GM21717 (cell line): Measurements from ENCODE around the gene CETP.

Source experiments
- ATAC-seq: cut with Tn5 transposase; IDR thresholded peaks from one replicate; pipeline ENCODE4 v1.9.1; 2021; ENCODE audit warnings: mild to moderate bottlenecking, moderate library complexity; ENCODE audit not compliant: unreplicated experiment

Gene CETP, protein sequence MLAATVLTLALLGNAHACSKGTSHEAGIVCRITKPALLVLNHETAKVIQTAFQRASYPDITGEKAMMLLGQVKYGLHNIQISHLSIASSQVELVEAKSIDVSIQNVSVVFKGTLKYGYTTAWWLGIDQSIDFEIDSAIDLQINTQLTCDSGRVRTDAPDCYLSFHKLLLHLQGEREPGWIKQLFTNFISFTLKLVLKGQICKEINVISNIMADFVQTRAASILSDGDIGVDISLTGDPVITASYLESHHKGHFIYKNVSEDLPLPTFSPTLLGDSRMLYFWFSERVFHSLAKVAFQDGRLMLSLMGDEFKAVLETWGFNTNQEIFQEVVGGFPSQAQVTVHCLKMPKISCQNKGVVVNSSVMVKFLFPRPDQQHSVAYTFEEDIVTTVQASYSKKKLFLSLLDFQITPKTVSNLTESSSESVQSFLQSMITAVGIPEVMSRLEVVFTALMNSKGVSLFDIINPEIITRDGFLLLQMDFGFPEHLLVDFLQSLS

DNA sequence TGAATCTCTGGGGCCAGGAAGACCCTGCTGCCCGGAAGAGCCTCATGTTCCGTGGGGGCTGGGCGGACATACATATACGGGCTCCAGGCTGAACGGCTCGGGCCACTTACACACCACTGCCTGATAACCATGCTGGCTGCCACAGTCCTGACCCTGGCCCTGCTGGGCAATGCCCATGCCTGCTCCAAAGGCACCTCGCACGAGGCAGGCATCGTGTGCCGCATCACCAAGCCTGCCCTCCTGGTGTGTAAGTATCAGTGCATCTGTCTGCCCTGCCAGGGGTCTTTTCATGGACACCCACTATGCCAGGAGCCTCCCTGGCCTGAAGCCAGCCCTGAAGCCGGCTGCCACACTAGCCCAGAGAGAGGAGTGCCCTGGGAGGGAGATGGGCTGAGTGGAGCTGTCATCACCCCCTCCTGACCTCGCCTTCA is at the start of gene CETP:
TSS of gene CETP (plus strand) at position 100 of the 431 bp plus-strand sequence. CDS start at position 130, 30 bp downstream.
- no peak for ATAC-seq

DNA sequence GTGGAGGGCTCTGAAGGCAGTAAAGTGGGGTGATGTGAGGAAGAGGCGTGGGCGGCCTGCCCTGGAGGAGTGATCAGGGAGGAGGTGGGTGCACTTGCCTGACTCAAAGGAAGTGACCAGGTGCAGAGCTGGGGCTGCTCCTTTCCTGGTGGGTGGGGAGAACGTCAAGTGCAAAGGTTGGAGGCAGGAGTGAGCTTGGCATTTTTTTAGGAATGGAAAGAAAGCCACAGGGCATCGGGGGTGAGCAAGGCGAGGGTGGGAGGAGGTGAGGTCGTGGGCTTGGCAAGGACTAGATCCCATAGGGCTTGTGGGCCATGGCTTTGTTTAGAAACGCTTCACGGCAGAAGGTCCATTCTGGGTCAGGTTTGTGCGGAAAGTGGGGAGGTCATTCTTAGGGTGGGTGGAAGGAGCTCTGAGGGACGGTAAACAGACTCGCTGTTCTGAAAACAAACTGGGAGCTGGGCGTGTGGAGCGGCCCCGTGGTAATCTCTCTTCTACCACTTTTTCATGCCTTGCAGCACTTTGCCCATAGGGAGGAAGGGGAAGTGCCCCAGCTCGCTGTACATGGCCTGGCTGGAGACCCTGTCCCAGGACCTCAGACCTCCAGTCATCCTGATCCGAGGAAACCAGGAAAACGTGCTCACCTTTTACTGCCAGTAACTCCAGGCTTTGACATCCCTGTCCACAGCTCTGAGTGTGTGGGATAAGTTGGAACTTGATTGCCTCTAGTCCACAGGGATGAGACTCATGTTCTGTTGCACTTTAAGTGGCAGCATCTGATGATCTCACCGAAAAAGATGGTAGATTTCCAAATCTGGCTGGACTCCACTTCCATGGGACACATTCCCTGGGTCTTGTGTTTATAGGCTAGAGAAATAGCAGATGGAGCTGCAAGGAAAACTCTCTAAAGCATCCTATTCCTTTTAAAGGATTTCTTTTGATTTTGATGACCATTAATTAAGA is 48.7 kb upstream of the CETP start:
- no peak for ATAC-seq

DNA sequence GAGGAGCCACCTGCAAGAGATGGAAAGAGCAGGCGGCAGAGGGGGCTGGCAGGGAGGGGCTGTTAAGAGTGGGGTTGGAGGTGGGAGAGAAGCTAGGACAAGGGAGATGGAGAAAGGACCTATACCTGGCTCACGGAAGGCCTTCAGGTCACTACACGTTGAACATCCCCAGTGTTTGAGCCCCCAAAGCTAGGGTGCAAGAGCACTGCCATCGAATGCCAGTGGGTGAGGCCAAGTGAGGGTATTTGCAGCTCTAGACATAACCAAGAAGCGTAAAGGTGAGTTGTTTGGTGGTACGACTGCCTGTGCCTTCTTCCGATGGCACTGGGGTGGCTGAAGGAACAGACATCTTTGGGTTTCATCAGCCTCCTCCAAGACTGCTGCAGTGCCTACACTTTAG is 46.9 kb upstream of the CETP start:
- no peak for ATAC-seq

DNA sequence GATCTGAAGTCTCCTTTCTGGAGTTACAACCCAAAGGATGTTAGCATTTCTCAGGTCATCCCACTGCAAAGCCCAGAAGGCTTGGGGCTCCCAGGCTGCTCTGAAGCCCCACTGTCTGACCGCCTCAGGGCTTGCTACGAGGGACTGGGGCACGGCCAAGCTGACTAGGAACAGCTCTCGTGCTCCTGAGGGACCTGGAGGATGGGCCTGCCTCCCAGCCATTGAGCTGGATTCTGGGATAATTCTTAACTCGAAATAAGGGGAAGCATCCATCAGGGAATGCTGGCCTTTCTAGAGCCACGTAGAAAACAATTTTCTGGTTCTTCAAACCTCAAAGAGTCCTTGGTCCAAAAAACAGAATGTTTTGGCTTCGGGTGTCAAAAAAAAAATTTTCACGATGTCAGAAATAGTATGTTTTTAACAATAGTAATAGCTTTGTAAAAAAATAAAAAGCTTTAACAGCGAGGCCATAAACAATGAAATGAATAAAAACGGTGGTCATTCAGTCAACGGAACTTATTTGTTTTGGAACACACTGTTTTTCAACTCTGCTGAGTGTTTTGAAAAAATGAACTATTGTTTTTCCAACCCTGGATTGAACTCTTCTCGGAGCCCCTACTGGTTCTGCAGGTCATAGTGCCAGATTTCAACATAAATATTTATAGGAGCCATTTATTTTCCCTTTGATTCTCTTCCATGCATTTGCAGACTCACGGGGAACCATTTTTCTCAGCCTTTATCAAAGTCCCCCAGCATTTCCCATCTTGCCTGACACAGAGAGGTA is 46.2 kb upstream of the CETP start:
- ATAC-seq, result no peak

DNA sequence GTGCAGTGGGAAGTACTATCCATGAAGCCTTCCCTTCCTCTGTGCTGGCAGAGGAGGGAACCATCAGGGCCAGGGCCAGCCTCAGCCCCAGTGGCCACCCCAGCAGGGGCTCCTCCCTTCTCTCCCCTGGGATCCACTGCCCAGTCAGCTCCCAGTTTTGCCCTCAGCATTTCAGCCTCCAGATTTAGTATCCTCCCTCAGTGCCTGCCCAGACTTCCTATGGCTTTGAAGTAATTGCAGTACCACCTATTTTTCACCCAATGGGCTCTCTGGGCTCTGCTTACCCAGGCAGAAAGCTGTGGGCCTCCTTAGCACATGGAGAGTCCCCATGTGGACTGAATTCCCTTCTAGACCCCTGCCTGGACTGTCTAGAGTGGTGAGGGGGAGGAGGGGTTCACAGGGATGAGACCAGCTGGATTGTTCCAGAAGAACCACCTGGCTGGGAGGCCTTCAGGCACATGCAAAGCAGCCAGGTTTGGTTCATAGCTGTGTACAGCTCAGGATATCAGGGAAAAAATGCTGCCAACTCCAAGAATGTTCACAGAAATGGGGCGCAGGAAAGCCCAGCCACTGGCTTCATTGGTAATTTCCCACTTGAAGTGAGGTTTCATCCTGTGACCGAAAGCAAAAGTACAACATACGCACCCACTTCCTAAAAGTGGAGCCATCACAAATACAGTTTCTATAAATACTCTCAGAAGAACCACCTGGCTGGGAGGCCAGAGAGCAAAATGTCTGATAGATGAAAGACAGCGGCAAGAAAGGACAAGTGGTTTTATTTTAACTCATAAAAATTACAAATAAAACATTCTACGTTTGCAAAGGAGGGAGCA is 45.0 kb upstream of the CETP start:
- ATAC-seq, result peak; percentile 69

DNA sequence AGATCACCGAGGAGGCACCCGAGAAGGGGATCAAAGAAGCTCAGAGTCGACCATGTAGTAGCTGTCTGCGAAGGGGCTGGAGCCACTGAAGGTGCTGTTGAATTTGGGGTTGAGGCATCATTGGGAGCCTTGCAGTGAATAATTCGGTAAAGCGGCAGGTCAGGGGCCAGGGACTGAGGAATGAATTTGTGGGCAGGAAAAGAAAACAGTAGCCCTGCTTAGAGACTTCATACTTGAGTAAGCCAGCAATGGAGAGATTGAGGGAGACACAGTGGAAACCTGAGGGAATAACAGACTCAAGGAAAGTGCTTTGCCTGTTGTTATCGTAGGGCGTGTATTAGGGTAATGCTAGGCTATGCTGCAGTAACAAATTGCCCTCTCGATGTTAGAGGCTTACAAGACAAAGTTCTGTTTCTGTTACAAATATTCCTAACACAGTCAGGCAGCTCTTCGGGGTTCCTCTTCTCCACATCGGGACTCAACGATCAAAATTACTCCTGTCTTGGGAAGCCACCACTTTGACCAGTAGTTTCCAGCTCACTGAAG is 43.2 kb upstream of the CETP start:
- ATAC-seq, result no peak

DNA sequence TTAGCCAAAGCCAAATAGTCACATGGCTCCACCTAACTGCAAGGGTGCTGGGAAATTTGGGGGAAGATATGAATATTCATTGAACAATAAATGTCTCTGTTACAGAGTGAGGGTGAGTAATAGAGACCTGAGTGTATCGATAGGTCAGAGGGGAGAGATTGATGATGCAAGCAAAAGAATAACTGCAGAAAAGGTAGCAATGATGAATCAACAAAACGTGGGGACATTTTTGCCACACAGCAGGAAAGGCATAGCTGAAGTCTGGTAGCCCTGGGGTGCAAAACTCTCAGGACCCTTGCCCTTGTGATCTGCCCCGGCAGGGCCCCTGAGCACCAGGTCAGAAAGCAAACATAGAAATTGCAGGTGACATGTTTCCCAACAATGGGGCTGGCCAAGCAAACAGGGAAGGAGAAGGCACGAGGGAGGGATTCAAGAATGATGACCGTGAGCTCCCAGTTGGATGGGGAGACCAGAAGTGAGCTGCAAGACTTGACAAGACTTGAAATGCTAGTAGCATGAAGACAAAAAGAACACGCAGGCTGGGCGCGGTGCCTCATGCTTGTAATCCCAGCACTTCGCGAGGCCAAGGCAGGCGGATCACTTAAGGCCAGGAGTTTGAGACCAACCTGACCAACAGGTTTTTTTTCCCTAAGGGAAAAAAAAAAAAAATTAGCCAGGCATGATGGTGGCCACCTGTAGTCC is 42.5 kb upstream of the CETP start:
- no peak for ATAC-seq

DNA sequence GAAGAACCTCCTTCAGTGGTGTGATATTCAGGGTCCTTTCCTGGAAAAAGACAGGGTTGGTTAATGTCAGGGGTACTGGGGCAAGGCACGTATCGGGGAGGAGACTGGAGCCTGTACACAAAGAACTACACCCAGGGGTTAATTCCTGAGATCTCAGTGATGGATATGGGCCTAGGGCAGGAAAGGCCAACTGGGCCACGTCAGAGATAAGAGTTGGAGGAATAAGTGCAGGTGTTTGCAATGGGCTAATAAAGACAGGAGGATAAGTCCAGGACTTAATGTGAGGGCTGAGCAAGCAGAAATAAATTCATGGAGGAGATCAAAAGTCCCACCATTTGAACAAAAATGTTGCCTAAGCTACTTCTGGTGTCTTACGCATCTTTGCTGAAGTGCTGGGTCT is 40.2 kb upstream of the CETP start:
- no peak for ATAC-seq

DNA sequence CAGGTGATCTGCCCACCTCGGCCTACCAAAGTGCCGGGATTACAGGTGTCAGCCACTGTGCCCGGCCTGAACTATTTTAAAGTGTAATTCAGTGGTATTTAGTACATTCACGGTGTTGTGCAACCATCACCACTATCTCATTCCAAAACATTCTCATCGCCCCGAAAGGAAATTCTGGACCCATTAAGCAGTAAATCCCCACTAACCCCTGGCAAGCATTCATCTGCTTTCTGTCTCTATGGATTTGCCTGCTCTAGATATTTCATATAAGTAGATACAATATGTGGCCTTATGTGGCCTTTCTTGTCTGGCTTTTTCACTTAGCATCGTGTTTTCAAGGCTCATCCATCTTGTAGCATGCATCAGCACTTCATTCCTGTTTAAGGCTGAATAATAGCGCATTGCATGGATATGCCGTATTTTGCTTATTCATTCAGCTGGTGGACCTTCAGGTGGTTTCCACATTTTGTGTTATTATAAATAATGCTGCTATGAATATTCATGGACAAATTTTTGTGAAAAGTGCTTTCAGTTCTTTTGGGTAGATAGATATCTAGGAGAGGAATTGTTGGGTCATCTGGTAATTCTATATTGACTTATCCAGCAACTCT is 38.2 kb upstream of the CETP start:
- no peak for ATAC-seq

DNA sequence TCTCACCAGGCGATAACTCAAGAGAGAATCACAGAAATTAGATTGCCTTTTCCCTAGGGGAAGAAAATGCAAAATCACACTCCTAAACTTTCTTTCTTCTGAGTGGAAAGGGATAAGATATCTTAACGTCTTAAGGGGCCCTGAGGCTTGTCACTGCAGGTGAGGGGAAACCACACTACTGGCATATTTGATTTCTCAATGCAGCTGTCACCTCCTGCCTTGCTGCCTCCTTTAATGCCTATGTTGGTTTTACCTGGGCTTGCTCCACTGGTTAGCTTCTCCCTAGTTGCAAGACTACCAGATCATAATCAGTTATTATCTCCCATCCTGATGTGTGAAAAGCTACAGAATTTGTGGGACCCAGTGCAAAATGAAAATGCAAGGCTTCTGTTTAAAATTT is 34.3 kb upstream of the CETP start:
- no peak for ATAC-seq

DNA sequence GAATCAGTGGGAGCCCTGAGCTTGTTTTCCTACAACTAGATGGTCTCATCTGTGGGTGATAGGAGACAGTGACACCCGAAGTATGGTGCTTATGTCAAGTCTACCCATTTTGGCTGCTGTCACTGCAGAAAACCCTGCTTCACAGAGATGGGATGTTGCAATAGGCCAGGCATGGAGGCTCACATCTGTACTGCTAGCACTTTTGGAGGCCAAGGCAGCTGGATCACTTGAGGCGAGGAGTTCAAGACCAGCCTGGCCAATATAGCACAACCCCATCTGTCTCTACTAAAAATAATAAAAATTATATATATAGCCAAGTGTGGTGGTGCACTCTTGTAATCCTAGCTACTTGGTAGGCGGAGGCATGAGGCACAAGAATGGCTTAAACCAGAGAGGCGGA is 32.1 kb upstream of the CETP start:
- ATAC-seq, result no peak

DNA sequence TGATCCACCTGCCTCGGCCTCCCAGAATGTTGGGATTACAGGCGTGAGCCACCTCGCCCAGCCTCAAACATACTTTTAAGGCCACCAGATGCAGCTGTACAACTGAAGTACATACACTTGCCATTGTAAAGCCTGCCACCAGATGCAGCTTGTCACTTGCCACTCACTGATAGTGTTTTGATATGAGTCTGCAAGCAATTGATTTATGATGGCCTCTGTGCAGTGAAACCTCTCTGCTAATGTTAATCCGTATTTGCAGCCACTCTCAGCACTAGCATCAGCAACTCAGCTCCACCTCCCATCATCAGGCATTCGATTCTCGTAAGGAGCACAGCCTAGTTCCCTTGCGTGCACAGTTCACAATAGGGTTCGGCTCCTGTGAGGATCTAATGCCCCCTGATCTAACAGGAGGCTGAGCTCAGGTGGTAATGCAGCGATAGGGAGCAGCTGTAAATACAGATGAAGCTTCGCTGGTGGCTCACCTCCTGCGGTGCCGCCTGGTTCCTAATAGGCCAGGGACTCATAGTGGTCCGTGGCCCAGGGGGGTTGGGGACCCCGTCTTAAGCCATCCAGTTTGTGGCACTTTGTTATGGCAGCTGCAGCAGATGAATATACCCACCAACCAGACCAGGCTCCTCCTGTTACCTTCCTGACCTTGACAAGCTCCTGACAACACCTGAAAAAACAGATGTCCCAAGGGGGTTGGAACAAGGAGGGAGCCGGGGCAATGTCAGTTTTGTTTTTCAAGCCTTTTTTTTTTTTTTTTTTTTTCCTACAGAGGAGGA is 31.1 kb upstream of the CETP start:
- no peak for ATAC-seq

DNA sequence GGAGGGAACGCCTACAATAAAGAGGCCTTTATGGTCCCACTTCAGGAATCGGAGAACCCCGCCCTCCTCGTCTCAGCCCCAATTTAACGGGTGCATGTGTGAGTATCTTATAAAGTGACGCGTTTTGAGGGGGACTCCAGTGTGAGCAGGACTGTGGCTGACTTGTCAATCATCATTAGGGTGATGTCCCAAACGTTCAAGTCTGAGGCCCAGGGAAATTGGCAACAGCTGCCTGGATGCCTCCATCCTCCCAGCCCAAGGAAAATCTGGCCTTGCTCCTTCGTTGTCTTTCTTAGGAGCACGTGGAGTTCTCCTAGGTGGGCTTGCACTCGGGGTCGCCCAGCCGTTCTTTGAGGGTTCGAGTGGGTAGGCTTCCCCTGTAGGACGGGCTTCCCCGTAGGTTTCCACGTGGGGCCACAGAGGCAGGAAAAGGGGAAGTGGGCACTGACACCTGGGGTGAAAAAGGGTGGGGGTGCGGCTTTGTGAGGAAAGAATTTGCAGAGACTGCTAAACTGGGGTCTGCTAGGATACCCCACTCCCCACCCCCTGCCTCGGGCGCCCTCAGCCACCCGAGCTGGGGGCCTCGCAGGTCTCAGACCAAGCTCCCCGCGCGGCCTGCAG is 30.4 kb upstream of the CETP start:
- peak; percentile 45 for ATAC-seq

DNA sequence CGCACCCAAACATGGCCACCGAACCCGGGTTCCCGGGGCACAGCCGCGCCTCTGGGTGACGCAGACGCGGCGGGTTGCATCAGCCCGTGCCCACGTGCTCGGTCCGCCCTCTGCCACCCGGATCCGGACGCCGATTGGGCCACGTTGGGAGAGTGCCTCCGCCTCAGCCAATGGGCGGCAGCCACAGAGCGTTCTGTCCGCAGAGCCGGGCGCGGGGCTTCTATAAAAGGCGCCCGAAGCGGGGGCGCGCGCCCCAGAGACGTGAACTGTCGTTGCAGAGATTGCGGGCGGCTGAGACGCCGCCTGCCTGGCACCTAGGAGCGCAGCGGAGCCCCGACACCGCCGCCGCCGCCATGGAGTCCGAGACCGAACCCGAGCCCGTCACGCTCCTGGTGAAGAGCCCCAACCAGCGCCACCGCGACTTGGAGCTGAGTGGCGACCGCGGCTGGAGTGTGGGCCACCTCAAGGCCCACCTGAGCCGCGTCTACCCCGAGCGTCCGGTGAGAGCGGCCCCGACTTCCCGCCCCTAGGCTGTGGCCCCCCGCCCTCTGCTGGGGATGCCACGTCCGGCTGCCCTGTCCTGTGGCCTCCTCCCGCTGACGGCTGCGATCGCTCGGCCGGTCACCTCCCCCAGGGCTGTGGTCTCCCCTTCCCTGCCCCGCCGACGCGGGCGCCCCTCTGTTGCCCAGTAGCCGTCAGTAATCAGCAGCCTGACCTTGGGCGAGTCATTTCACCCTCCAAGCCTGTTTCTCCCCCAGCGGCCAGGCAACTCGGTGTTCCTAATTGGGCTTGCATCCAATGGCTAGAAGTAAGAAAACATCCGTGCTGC is 29.6 kb upstream of the CETP start, which contains the start of gene HERPUD1:
TSS of gene HERPUD1 (plus strand) at position 251 of the 829 bp plus-strand sequence. CDS start at position 354, 103 bp downstream.
- peak; percentile 85 for ATAC-seq

DNA sequence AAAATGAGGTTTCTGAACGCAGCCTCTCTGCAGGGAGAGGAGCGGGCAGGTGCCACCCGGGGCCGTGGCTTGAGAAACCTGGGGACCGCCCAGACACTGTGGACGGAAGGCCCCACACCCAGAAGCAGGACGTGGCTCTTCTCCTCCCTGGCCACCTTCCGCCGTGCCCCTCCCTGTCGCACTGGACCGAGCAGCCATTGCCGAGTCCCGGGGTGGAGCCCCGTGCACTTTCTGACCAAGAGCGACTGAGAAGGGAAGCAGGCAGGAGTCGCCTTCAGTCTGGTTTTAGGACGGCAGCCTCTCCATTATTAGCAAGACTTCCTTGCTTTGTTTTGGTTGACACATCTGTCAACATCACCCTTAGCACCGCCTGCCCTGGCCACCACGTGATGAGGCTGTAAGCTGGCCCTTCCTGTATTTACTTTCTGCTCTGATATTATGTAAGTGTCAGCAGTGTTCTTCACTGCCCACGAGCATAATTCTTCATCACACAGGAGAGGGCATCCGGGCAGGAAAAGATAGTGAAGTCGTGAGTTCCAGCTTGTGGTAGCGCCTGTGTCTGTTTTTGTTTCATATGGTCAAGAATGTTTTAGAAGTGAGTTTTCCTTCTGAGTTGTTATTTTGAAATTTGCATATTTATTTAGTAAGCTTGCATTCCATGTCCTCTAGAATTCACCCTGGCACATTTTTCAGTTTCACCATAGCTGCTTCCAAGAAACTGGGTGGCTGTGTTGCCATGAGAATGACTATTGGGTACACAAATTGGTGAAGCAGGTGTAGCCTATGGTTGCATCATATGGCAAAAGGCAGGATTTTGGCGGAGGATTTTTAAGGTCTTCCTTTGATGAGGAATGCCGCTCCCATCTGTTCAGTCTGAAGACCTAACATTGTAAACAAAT is 28.8 kb upstream of the CETP start:
- ATAC-seq, result peak; percentile 8
